Activated CD8-positive, alpha-beta memory T cell treated with anti-CD3 and anti-CD28 coated beads for 4 hours (primary cell): ENCODE results near the gene TRIM66.

ENCODE experiments used
- DNase-seq, 2 donors: peaks; one replicate each; pipeline ENCODE4 v3.0.0-alpha.2; 2020; ENCODE audit warnings: low read depth in 2 of 2

TRIM66 gene

DNA sequence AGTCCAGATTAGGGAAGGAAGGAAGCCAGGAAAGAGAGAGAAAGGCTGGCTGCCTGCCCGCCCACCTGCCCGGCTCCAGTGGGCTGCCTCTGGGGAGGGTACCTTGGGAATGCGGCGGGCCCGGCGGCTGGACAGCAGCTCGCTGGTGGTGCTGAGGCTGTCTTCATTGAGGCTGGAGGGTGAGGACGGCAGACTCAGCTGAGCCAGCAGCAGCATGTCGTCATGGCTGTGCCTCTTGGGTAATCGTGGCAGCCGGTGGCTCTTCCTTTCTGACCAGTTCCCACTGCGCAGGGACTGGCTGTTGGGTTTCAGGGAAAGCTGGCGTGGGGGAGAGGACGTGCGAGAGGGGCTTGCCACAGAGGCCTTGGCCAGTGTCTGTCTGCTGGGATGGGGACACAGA is 33.0 kb upstream of the TRIM66 start:
- no peak for DNase-seq

DNA sequence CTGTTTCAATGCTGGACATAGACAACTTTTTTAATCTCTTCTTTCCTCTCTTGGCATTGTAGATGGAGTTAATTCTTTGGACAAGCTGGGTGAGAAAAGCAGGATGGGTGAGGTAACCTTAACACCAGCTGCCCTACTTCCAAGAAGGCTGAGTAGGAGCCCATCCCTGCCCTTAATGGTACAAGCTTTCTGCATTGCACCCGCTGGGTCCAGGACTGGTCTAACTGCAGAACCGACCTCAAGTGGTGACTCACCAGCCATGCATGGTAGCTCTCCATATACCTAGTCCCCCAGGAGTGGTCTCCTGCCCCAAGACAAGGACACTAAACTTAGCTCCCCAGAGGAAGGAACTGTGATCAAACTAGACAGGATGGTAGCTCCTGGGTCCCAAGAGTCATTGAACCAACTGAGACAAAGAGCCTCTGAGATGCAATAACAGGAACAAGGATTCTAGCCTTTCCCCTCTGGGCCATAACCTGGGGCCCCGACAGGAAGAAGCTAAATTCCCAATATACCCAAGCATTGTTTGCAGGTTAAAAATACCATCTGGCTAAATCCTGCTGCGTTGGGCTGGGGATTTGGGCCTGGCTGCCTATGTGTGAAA is 32.3 kb upstream of the TRIM66 start:
- no peak for DNase-seq

DNA sequence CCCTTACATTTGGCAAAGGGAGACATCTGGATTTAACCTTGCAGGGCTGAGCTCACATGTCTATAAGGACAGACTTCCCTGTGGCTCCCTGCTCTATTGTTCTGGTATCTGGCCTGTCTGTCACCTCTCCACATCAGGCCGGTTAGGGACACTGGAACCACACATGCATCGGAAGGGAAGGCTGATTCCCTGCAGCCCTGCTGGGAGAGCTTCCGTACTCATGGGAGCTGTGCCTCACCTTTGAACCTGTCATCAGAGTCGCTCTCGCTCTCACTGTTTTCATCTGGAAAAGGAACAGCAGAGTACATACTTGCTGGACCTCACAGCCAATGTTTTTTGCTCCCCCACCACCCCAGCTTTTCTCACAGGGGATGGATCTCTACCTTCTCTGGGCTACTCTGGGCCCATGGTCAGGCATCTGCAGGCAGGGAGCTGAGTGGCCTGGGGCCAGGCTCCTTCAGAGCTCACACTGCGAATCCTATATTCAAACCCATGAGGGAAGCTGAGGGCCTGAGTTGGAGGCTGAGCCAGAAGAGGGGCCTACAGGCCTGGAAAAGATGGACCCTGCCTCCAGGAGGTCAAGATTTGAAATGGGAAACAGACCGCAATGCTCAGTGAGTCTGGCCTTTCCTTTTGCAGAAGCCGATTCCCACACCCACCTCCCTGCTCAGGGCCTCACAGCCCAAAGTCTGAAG is 31.4 kb upstream of the TRIM66 start:
- no peak for DNase-seq

DNA sequence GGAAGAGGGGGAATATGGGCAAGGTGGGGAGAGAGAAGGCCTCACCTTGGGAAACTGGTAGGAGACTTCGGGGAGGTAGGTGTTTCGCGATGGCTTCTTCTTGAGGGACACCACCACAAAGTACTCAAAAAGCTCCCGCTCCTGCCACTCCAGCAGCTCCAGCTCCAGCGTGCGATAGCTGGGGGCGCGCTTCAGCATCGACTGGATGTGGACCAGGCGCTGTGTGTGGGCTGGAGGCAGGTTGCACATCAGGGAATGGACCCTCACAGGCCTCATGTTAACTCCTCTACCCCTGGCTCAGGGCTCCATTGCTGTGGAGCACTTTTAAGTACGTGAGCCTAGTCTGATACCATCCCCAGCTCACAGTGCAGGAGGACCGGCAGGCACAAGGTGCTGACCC is 30.0 kb upstream of the TRIM66 start:
- no peak for DNase-seq

- DNase-seq, result no peak
Measured at GRCh38 chr11:8711895-8712442, 29.5 kb upstream of the TRIM66 start.

DNA sequence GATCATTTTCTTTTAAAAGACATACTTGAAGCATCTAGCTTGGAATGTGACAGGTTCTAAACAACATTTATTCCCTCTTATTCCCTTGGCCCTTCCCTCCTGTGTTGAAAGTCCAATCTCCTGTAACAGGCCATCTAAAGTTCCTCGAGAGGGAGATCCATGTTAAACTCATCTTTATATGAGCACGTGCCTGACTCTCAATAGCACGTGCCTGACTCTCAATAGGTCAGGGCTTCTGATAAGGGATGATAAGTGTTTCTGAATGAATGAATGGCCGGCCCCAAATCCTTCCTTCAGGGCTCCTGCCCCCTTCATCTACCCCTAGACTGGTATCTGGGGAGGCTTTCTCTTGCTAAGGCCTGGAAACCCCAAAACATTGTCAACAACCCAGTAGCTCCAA is 27.3 kb upstream of the TRIM66 start:
- DNase-seq, result no peak

DNA sequence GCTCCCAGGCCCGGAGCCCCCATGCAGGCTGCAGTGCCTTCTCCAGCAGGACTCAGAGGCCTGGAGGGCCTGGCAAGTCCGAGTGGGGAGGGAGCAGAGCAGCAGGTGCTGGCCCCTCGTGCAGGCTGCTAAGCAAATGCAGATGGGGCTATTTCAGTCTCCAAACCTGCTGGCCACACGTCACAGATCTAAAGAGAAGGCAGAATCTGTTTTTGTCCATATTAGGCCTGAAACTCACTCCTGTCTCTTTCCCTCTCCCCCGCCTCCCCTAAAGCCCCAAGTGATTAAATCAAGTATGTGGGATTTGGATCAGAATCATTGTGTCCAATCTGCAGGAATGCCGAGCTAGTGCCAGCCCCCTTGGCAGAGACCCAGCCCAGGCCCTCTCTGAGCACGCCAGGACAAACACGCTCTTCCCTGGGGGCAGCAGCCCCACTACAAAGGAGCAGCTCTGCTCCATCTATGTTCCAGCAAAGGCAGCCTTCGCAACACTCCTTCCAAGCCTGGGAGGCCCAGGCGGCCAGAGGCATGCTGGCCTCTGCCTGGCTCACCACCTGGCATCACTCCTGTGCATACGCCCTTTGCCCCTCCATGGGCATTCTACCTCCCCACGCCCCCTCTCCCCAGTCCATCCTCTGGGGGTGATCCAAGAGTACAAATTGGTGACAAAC is 26.7 kb upstream of the TRIM66 start:
- DNase-seq, result no peak

GRCh38 chr11:8707541-8708191 is 25.2 kb upstream of the TRIM66 start:
- no peak for DNase-seq

GRCh38 chr11:8706673-8707432 is 24.4 kb upstream of the TRIM66 start:
- DNase-seq, result no peak

GRCh38 chr11:8705146-8705545 is 22.7 kb upstream of the TRIM66 start:
- no peak for DNase-seq

DNA sequence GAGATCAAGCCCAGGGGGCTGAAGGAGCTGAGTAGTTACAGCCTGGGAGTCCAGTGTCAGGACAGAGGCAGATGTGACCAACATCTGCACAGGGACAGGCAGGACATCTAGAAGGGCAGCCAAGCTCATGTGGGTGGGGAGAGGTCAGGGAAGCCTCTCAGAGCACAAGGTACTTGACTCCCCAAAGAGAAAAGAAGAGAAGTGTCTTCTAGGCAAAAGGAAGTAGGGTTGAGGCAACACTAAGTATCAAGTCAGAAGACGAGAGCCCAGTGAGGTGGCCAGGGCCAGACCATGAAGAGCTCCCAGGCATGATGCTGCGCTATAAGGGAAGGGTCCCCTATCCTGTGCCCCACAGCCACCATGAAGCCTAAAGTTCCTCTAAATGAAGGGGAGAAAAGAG is 21.7 kb upstream of the TRIM66 start:
- no peak for DNase-seq

- DNase-seq, result no peak
Measured at GRCh38 chr11:8702598-8702915, 20.1 kb upstream of the TRIM66 start.

DNA sequence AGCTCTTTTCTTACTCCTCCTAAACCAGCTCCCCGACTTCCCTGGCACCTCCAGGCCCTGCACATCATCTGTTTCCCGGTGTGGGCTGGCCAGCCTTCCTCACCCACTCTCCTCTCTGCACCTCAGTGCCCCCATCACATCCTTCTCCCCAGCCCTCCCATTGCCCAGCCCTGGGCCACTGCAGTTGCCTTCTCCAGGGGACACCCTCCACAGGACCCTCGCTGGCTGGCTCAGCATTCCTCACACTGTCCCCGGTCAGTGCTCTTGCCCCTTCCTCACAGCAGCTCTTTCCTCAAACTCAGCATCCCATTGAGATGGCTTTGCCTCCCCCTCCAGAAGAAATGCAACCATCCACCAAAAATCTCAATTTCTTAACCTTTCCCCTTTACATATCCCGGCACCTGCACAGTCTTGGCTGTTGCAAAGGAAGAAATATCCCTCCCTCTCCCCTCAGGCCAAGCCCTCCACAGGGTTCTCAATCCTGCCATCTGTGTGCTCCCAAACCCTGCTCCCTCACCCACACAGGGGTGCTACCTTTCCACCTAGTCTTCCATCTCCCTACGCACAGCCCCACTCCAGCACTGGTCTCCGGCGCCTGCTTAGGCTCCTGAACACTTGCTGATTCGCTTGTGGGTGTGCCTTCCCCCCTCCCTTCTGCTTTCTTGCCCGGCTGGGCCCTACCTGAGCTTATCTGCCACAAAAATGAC is 19.6 kb upstream of the TRIM66 start:
- DNase-seq, result no peak

DNA sequence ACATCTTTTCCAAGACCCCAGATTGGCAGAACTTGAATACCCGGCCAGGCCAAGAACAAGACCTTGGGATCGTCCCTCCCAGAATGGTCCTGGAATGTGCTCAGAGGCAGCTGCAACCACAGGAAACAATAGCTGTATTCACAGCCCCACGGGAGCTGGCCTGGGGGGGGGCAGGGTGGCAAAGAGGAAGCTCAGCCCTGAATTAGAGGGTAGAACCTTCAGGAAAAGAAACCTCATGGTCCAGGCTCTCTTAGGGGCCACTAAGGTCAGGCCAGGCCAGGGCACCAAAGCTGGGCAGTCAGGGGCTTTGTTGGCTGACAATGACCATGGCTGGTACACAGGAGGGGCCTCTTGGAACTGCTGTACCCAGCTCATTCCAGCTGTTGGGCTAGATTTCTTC is 17.4 kb upstream of the TRIM66 start:
- no peak for DNase-seq

- no peak for DNase-seq
Measured at GRCh38 chr11:8698917-8699441, 16.5 kb upstream of the TRIM66 start.

DNA sequence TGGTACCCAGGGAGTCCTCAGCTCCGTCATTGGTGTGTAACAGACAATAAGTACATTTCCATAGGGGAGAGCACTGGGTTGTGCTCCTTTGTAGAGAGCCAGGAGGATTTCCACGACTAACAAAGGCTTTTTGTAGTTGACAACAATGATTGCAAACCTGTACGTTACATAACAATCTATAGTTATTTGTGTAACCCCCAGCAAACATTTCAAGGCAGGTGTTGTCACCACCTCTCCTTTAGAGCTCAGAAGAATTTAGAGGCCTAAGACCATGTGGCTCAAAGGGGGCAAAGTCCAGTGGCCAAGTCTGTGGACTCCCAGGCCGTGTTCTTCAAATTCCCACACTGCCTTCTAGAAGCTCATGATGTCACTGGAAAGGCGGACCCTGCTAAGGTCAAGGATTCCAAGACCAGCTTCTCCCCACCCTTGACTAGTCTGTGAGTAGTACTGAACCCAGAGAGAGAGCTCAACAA is 15.9 kb upstream of the TRIM66 start:
- no peak for DNase-seq

GRCh38 chr11:8697054-8697453 is 14.6 kb upstream of the TRIM66 start:
- DNase-seq, result no peak

DNA sequence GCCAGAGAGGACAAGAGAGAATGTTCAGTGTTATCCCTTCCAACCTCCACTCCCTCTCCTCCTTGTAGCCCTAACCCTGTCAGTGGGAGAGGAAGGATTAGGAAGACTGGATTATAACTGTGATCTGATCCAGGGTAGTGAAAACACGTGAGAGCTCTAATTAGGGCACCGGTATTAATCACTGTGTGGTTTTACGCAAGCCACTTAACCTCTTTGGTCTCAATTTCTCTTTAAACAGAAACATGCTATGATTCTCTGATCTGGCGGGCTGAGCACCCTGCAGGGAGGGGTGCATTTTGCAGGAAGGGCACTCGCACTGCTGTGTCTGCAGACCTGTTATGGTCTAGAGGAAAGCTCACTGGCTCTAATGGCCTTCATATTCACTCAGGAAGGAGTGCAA is 11.7 kb upstream of the TRIM66 start:
- no peak for DNase-seq

- no peak for DNase-seq
Measured at GRCh38 chr11:8693555-8693954, 11.1 kb upstream of the TRIM66 start.

DNA sequence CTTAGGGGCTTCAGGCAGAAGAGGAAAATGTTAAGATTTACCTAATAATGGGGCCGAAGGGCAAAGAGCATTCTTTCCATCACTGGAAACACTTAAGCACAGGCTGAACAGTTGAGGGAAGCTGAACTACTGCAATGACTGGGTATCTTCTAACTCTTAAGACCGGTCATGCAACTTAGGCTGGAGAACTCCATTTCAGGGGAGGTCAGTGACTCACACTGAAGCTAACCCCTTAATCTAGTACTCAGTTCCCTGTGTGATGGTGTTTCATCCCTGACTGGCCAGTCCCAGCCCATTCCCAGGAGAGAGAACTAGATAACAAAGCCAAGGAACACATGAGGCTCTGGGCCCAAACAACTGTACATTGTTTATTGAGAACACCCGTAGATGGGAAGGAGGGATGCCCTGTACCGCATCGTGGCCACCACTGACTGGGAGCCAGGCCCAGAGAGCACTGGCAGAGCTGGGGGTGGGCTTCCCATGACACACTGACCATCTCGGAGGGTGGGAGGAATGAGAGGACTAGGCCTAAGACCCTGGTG is 10.6 kb upstream of the TRIM66 start:
- no peak for DNase-seq

DNA sequence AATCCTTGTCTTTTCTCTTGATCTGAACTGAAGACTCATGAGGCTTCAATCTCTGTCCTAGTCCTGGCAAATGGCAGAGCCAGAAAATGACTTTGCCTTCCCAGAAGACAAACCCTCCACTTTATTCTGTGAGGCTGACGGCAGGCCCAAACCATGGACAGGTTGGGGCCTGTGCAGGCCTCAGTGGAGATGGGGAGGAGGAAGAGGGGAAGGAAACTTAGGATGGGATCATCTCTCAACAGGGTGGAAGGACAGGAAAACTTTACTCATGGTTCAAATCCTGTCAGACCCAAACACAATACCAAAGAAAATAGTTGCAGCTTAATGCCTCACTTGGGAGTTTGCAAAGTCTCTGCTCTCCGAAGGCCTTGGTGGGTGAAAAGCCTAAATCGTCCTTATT is 10.0 kb upstream of the TRIM66 start:
- no peak for DNase-seq
